PC-9 (cell line): ENCODE measurements around the gene GSTO1. TPM values are rescaled to one million over a fixed set of nuclear protein-coding genes. Genes with fewer than 3 reads are reported as not detected.

Experiments
- BruUV-seq: library from RNA; stranded (reverse); fragments of 400-500 nt; replicated peaks from 2 replicates; lab custom pipeline; 2021; lab: Mats Ljungman, UMichigan
- CTCF ChIA-PET: fragments of 300-600 bp; sonication (Branson Sonifier 250); formaldehyde crosslinking; loops from one replicate; lab custom pipeline; 2022; ENCODE audit warnings: antibody characterized with exemption; lab: Charles Lee
- POLR2A ChIA-PET: fragments of 300-600 bp; sonication (Branson Sonifier 250); formaldehyde crosslinking; loops from one replicate; lab custom pipeline; 2022; ENCODE audit warnings: antibody characterized with exemption; ENCODE audit not compliant: unreplicated experiment; lab: Charles Lee
- DNase-seq, 2 experiments: peaks; one replicate each; pipeline versions ENCODE4 v3.0.0 to v3.0.0-alpha.2; 2015 to 2022; ENCODE audit warnings: mixed read lengths in 1 of 2
- H2AFZ ChIP-seq: fragments of 200-600 bp; sonication (generic); 2 replicates; pipeline ENCODE4 v1.8.1; 2017; ENCODE audit warnings: antibody characterized with exemption
- H3F3A ChIP-seq: fragments of 200-600 bp; sonication (generic); 2 replicates; pipeline ENCODE4 v1.8.1; 2017; ENCODE audit warnings: antibody characterized with exemption, mild to moderate bottlenecking, low read depth; ENCODE audit not compliant: insufficient read depth
- H3K27ac ChIP-seq: fragments of 200-600 bp; sonication (generic); 2 replicates; pipeline ENCODE4 v1.6.1; 2016; ENCODE audit warnings: mixed run types
- H3K27me3 ChIP-seq: fragments of 200-600 bp; sonication (generic); 2 replicates; pipeline ENCODE4 v1.6.1; 2016; ENCODE audit warnings: low read depth, mixed run types; ENCODE audit not compliant: insufficient read depth
- H3K36me3 ChIP-seq: fragments of 200-600 bp; sonication (generic); 2 replicates; pipeline ENCODE4 v1.6.1; 2016; ENCODE audit warnings: low read depth, mixed run types
- H3K4me1 ChIP-seq: fragments of 200-600 bp; sonication (generic); replicated peaks from 2 replicates; pipeline ENCODE4 v1.6.1; 2016; ENCODE audit warnings: mixed run types; ENCODE audit not compliant: insufficient read depth
- H3K4me2 ChIP-seq: fragments of 200-600 bp; sonication (generic); 2 replicates; pipeline ENCODE4 v1.6.1; 2017; ENCODE audit warnings: mixed run types
- H3K4me3 ChIP-seq: fragments of 200-600 bp; sonication (generic); 2 replicates; pipeline ENCODE4 v1.6.1; 2016; ENCODE audit warnings: mixed run types
- H3K79me2 ChIP-seq: fragments of 200-600 bp; sonication (generic); 2 replicates; pipeline ENCODE4 v1.6.1; 2017; ENCODE audit warnings: low read depth, mixed run types
- H3K9me2 ChIP-seq: fragments of 200-600 bp; sonication (generic); 2 replicates; pipeline ENCODE4 v1.8.1; 2017; ENCODE audit warnings: mild to moderate bottlenecking; ENCODE audit not compliant: insufficient read depth
- H3K9me3 ChIP-seq: fragments of 200-600 bp; sonication (generic); 2 replicates; pipeline ENCODE4 v1.8.1; 2016; ENCODE audit warnings: low read depth; ENCODE audit not compliant: insufficient read depth
- H4K20me1 ChIP-seq: fragments of 200-600 bp; sonication (generic); 2 replicates; pipeline ENCODE4 v1.8.1; 2017; ENCODE audit not compliant: insufficient read depth
- CTCF ChIP-seq: fragments of 200-600 bp; sonication (generic); conservative IDR thresholded peaks from 2 replicates; pipeline ENCODE4 v1.6.1; 2017; ENCODE audit warnings: mixed run types, antibody characterized with exemption, mild to moderate bottlenecking, moderate library complexity
- EZH2 ChIP-seq: fragments of 200-600 bp; sonication (generic); IDR thresholded peaks from 2 replicates; pipeline ENCODE4 v1.8.0; 2017; ENCODE audit warnings: antibody characterized with exemption, low read depth
- intact Hi-C: fragments of 100-400 bp; cut with micrococcal nuclease; formaldehyde crosslinking; loops from one replicate; pipeline ENCODE4 v1.10.0; 2022; ENCODE audit not compliant: unreplicated experiment
- microRNA-seq: library from miRNA; unstranded; fragments of <30 nt; microRNA quantifications from one replicate; pipeline ENCODE4 v1.2.0, GENCODE V29; 2021; ENCODE audit warnings: borderline number of aligned reads, borderline replicate concordance
- total RNA-seq: library from RNA; stranded (reverse); gene quantifications from 2 replicates; pipeline ENCODE4 v1.2.3, GENCODE V29; 2021

Gene GSTO1
- total RNA-seq, 1 experiment from 2014 or later: 77.3 TPM

GRCh38 chr10:104314591-104315485 lies 60.1 kb downstream of the GSTO1 start:
- Histone ChIP-seq H3K9me3 (no peaks in the 10 kb centered on the region), H3K79me2 (peaks cover 16% of the 10 kb centered on the region), H3K27ac (no peak overlapping the region), H3K4me1 (peaks cover 6% of the 10 kb centered on the region; the same call in 1 of the 2 replicates), H3K4me2 (no peak overlapping the region), H3F3A (no peaks in the 10 kb centered on the region), H4K20me1 (no peaks in the 10 kb centered on the region), H2AFZ (no peak overlapping the region), H3K36me3 (0 out of 2 replicates have a peak, but pooled peaks cover 3% of the 10 kb centered on the region), H3K27me3 (no peaks in the 10 kb centered on the region), H3K9me2 (no peaks in the 10 kb centered on the region), H3K4me3 (no peak overlapping the region)
- POLR2A ChIA-PET: no interaction called here
- TF ChIP-seq CTCF (no peak), EZH2 (no peak)
- intact Hi-C loops: no loop called here
- DNase-seq: no peak
- BruUV-seq: no TSS peak
- CTCF ChIA-PET: no interaction called here

GRCh38 chr10:104315486-104315921 lies 60.8 kb downstream of the GSTO1 start:
- Histone ChIP-seq H3F3A (no peaks in the 10 kb centered on the region), H2AFZ (no peak overlapping the region), H3K27ac (no peak overlapping the region), H3K9me2 (no peaks in the 10 kb centered on the region), H3K4me2 (no peak overlapping the region), H3K36me3 (0 out of 2 replicates have a peak, but pooled peaks cover 3% of the 10 kb centered on the region), H3K9me3 (no peaks in the 10 kb centered on the region), H4K20me1 (no peaks in the 10 kb centered on the region), H3K4me3 (no peak overlapping the region), H3K27me3 (no peaks in the 10 kb centered on the region), H3K4me1 (peaks cover 6% of the 10 kb centered on the region; the same call in 1 of the 2 replicates), H3K79me2 (peaks cover 22% of the 10 kb centered on the region)
- intact Hi-C loops: no loop called here
- ChIA-PET CTCF (no interaction called here), POLR2A (no interaction called here)
- no peak for DNase-seq
- TF ChIP-seq EZH2: no peak
- BruUV-seq: no TSS peak

GRCh38 chr10:104316321-104317099 lies 61.8 kb downstream of the GSTO1 start:
- ChIA-PET CTCF (no interaction called here), POLR2A (no interaction called here)
- TF ChIP-seq CTCF (no peak), EZH2 (no peak)
- Histone ChIP-seq H3K4me3 (no peak overlapping the region), H3F3A (no peaks in the 10 kb centered on the region), H4K20me1 (no peaks in the 10 kb centered on the region), H2AFZ (no peak overlapping the region), H3K4me1 (peaks cover 6% of the 10 kb centered on the region; the same call in 1 of the 2 replicates), H3K4me2 (no peak overlapping the region), H3K79me2 (peaks cover 32% of the 10 kb centered on the region), H3K9me2 (no peaks in the 10 kb centered on the region), H3K9me3 (no peaks in the 10 kb centered on the region), H3K27me3 (no peaks in the 10 kb centered on the region), H3K36me3 (0 out of 2 replicates have a peak, but pooled peaks cover 3% of the 10 kb centered on the region), H3K27ac (no peak overlapping the region)
- BruUV-seq: no TSS peak
- intact Hi-C loops: no loop called here
- DNase-seq: no peak

Small RNAs within 50 kb of the gene (microRNA-seq; reads per million reads assigned to microRNA genes)
- gene MIR4482 (not detected), gene MIR609 (not detected)

Other genes with a start within 250 kb of the GSTO1 start
- 31.6 and 41.3 TPM in 2 replicates for gene COL17A1, start 169.0 kb upstream of the GSTO1 start, total RNA-seq
- 4.3 TPM in 2 replicates for gene SFR1, start 132.7 kb upstream of the GSTO1 start, total RNA-seq
- 6.0 and 7.1 TPM in 2 replicates for gene CFAP43, start 22.5 kb upstream of the GSTO1 start, total RNA-seq
- 3.3 and 4.3 TPM in 2 replicates for gene GSTO2, start 14.3 kb downstream of the GSTO1 start, total RNA-seq
- gene ITPRIP, start 83.6 kb downstream of the GSTO1 start, total RNA-seq: 6.7 and 8.5 TPM in 2 replicates
- gene CFAP58, start 98.9 kb downstream of the GSTO1 start, total RNA-seq: 0.15 and 0.31 TPM in 2 replicates